Measurements from ENCODE around the gene MYO1G.

MYO1G gene

GRCh38 chr7:44978511-44979366 is at the start of gene MYO1G:
Gene MYO1G, minus strand, starts transcription at chr7:44979015. Its CDS starts 54 bp downstream, at chr7:44978961.
- no peak for TF ChIP-seq REST (IDR thresholded peaks at IDR 0.05; ENCODE audit: low read depth)
- no peak for TF ChIP-seq TEAD4 (IDR thresholded peaks at IDR 0.05)
- TF ChIP-seq RAD21 (IDR thresholded peaks at IDR 0.05; ENCODE audit: low read depth): no peak
- TF ChIP-seq EGR1 (IDR thresholded peaks at IDR 0.05): no peak
- no peak for TF ChIP-seq TCF12 (IDR thresholded peaks at IDR 0.05; ENCODE audit: low read depth)
- no peak for TF ChIP-seq CREB1 (IDR thresholded peaks at IDR 0.05; ENCODE audit: low read depth)
- TF ChIP-seq TAF1 (IDR thresholded peaks at IDR 0.05; ENCODE audit: low read depth): no peak
- no peak for TF ChIP-seq EP300 (IDR thresholded peaks at IDR 0.05; ENCODE audit: borderline replicate concordance)
- no peak for TF ChIP-seq ZBTB7A (IDR thresholded peaks at IDR 0.05; ENCODE audit: low read depth)
- TF ChIP-seq, protein P1, sequence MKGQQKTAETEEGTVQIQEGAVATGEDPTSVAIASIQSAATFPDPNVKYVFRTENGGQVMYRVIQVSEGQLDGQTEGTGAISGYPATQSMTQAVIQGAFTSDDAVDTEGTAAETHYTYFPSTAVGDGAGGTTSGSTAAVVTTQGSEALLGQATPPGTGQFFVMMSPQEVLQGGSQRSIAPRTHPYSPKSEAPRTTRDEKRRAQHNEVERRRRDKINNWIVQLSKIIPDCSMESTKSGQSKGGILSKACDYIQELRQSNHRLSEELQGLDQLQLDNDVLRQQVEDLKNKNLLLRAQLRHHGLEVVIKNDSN (IDR thresholded peaks at IDR 0.05): no peak
- no peak for TF ChIP-seq FOXM1 (IDR thresholded peaks at IDR 0.05; ENCODE audit: borderline replicate concordance, low read depth)
- no peak for TF ChIP-seq CEBPB (IDR thresholded peaks at IDR 0.05)
- no peak for TF ChIP-seq MAX (IDR thresholded peaks at IDR 0.05)
- no peak for TF ChIP-seq YY1 (IDR thresholded peaks at IDR 0.05; ENCODE audit: low read depth)
- no peak for TF ChIP-seq NFIC (IDR thresholded peaks at IDR 0.05)

DNA sequence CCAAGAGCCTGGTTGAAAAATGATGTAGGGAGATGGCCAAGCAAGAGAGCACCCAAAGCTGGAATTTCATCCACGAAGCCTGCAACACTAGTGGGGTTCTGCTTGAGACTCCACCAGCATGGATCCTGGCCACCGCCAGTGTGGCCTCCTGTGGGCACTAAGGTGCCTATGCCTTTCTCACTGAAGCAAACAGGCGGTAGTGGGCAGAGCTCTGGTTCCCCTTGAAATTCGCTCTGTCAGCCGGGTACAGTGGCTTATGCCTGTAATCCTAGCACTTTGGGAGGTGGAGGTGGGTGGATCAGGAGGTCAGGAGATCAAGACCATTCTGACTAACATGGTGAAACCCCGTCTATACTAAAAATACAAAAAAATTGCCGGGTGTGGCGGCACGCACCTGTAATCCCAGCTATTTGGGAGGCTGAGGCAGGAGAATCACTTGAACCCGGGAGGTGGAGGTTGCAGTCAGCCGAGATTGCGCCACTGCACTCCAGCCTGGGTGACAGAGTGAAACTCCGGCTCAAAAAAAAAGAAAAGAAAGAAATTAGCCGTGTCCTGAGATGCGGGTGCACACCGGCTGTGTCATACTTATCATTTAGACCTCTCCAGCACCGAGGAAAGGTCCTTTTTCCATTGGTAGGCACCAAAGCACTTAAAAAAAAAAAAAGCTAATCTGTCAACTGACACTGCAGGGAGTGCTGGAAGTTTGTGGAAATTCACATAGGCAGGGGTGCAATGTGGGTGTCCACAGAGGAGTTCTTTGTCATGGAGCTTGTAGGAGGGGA is 49.5 kb upstream of the MYO1G start:
- TF ChIP-seq, protein P1 (IDR thresholded peaks at IDR 0.05): no peak
- no peak for TF ChIP-seq ZBTB7A (IDR thresholded peaks at IDR 0.05; ENCODE audit: low read depth)

GRCh38 chr7:45027774-45028114 is 48.9 kb upstream of the MYO1G start:
- TF ChIP-seq ZBTB7A (IDR thresholded peaks at IDR 0.05; ENCODE audit: low read depth): no peak
- no peak for TF ChIP-seq YY1 (IDR thresholded peaks at IDR 0.05; ENCODE audit: low read depth)

- TF ChIP-seq, protein P1 (IDR thresholded peaks at IDR 0.05): no peak
- TF ChIP-seq CREB1 (IDR thresholded peaks at IDR 0.05; ENCODE audit: low read depth): no peak
- no peak for TF ChIP-seq TEAD4 (IDR thresholded peaks at IDR 0.05)
- TF ChIP-seq EP300 (IDR thresholded peaks at IDR 0.05; ENCODE audit: borderline replicate concordance): no peak
- TF ChIP-seq NFIC (IDR thresholded peaks at IDR 0.05): no peak
- TF ChIP-seq FOXM1 (IDR thresholded peaks at IDR 0.05; ENCODE audit: borderline replicate concordance, low read depth): no peak
- no peak for TF ChIP-seq YY1 (IDR thresholded peaks at IDR 0.05; ENCODE audit: low read depth)
- no peak for TF ChIP-seq ZBTB7A (IDR thresholded peaks at IDR 0.05; ENCODE audit: low read depth)
- no peak for TF ChIP-seq EGR1 (IDR thresholded peaks at IDR 0.05)
- no peak for TF ChIP-seq REST (IDR thresholded peaks at IDR 0.05; ENCODE audit: low read depth)
- no peak for TF ChIP-seq CEBPB (IDR thresholded peaks at IDR 0.05)
- no peak for TF ChIP-seq TAF1 (IDR thresholded peaks at IDR 0.05; ENCODE audit: low read depth)
These were observed 48.4 kb upstream of the MYO1G start for GRCh38 chr7:45026984-45027773.

- TF ChIP-seq TEAD4 (IDR thresholded peaks at IDR 0.05) (no peak), RAD21 (IDR thresholded peaks at IDR 0.05; ENCODE audit: low read depth) (no peak), TCF12 (IDR thresholded peaks at IDR 0.05; ENCODE audit: low read depth) (no peak), EP300 (IDR thresholded peaks at IDR 0.05; ENCODE audit: borderline replicate concordance) (no peak), MAX (IDR thresholded peaks at IDR 0.05) (no peak), EGR1 (IDR thresholded peaks at IDR 0.05) (no peak), NFIC (IDR thresholded peaks at IDR 0.05) (no peak), TAF1 (IDR thresholded peaks at IDR 0.05; ENCODE audit: low read depth) (no peak), YY1 (IDR thresholded peaks at IDR 0.05; ENCODE audit: low read depth) (no peak), ZBTB7A (IDR thresholded peaks at IDR 0.05; ENCODE audit: low read depth) (no peak), CEBPB (IDR thresholded peaks at IDR 0.05) (no peak), FOXM1 (IDR thresholded peaks at IDR 0.05; ENCODE audit: borderline replicate concordance, low read depth) (no peak), REST (IDR thresholded peaks at IDR 0.05; ENCODE audit: low read depth) (no peak), CREB1 (IDR thresholded peaks at IDR 0.05; ENCODE audit: low read depth) (no peak)
- TF ChIP-seq, protein P1 (IDR thresholded peaks at IDR 0.05): no peak
These were observed 47.2 kb upstream of the MYO1G start for GRCh38 chr7:45026013-45026412.
